Measurements from ENCODE around the gene ALPL. TPM values are rescaled to one million over a fixed set of nuclear protein-coding genes. Genes with fewer than 3 reads are reported as not detected.

ALPL gene
- total RNA-seq, 2 donors from 2014 or later = 3.7 to 7.8 TPM

DNA sequence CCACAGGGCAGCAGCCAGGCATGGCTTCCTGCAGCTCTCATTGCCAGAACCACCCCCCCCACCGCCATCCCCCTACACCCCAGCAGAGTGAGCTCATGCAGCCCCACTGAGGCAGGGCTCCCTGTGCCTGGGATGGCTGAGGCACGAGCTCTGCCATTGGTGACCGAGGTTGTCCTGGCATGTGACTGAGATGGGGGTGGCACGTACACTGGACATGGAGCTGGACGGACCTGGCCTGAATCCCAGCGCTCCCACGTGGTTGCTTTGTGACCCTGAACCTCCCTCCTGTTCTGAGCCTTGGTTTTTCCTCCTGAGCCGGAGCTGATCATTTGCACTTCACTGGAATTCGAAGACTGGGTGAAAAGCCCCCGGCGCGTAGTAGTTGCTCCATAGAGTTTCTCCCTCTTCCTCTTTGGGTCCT lies 28.3 kb downstream of the ALPL start:
- ATAC-seq (ENCODE audit: insufficient number of reproducible peaks, low FRiP score, low read depth) = no peak

DNA sequence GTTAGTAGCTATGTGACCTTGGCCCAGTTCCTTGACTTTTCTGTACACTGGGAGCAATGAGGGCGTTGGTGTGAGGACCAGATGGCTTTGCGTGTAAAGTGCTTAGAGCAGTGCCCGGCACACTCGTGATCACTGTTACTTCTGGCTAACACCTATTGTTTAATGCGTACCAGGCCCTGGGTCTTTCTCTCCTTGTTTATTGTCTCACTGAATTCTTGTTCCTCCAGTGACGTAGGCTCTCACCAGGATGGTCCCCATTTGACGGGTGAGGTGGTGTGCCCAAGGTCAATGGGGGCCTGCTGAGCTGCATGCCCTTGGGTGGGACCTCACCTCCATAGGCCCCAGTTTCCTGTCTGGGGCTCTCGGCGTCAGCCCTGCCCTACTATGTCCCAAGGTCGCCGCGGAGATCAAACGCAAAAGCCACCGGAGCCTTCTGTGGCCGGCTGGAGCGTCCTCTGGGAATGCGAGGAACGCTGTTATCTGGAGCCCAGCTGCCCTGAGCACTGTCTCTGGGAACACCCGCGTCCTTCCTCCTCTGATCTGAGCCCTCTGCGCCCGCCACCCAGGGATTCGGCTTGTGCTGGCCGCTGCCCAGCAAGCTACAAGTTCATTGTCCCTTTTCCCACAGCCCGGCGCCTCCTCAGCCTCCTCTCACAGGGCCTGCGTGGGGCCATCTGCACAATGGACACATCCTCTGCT lies 28.9 kb downstream of the ALPL start:
- no peaks in the 10 kb centered on the region for H3K4me1 ChIP-seq (ENCODE audit: control insufficient read depth in 1 of 2, low read depth in 2 of 2)
- H3K4me3 ChIP-seq = no peak overlapping the region
- H3K36me3 ChIP-seq = no peaks in the 10 kb centered on the region
- TF ChIP-seq, protein P1, sequence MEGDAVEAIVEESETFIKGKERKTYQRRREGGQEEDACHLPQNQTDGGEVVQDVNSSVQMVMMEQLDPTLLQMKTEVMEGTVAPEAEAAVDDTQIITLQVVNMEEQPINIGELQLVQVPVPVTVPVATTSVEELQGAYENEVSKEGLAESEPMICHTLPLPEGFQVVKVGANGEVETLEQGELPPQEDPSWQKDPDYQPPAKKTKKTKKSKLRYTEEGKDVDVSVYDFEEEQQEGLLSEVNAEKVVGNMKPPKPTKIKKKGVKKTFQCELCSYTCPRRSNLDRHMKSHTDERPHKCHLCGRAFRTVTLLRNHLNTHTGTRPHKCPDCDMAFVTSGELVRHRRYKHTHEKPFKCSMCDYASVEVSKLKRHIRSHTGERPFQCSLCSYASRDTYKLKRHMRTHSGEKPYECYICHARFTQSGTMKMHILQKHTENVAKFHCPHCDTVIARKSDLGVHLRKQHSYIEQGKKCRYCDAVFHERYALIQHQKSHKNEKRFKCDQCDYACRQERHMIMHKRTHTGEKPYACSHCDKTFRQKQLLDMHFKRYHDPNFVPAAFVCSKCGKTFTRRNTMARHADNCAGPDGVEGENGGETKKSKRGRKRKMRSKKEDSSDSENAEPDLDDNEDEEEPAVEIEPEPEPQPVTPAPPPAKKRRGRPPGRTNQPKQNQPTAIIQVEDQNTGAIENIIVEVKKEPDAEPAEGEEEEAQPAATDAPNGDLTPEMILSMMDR (IDR thresholded peaks at IDR 0.05) = no peak
- H3K27ac ChIP-seq = no peak overlapping the region
- no peak for DNase-seq (ENCODE audit: low spot score)
- H3K9me3 ChIP-seq = no peaks in the 10 kb centered on the region
- ATAC-seq (ENCODE audit: insufficient number of reproducible peaks, low FRiP score, low read depth) = no peak
- no peaks in the 10 kb centered on the region for H3K27me3 ChIP-seq (replicated peaks; ENCODE audit: insufficient read depth)

More for the DNA sequence above, 28.3 kb downstream of the ALPL start:
- no peaks in the 10 kb centered on the region for H3K9me3 ChIP-seq
- TF ChIP-seq, protein P1 (IDR thresholded peaks at IDR 0.05) = no peak
- DNase-seq (ENCODE audit: low spot score) = no peak
- no peak overlapping the region for H3K27ac ChIP-seq
- H3K27me3 ChIP-seq (replicated peaks; ENCODE audit: insufficient read depth) = no peaks in the 10 kb centered on the region
- H3K4me3 ChIP-seq = no peak overlapping the region
- no peaks in the 10 kb centered on the region for H3K36me3 ChIP-seq
- H3K4me1 ChIP-seq (ENCODE audit: control insufficient read depth in 1 of 2, low read depth in 2 of 2) = no peaks in the 10 kb centered on the region

DNA sequence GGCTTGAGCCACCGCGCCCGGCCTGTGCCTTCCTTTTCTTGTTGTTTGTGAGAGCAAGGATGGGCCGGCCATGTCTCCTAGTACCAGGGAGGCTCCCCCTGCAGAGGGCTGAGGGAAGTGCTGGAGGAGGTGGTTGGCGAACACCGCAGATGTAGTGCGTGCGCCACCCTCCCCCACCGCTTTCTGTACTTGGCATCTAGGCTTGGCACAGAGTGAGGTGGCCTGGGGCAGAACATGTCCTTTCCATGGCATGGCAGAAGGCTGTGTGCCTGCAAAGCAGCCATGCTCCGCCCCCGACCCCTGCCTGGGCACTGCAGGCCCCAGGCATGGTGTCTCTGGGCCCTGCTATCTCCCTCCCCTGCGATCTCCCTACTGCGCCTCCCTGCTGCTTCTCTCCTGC lies 30.7 kb downstream of the ALPL start:
- H3K27ac ChIP-seq = no peak overlapping the region
- H3K4me1 ChIP-seq (ENCODE audit: control insufficient read depth in 1 of 2, low read depth in 2 of 2) = no peaks in the 10 kb centered on the region
- H3K4me3 ChIP-seq = no peak overlapping the region
- H3K36me3 ChIP-seq = no peaks in the 10 kb centered on the region
- TF ChIP-seq, protein P1 (IDR thresholded peaks at IDR 0.05) = no peak
- ATAC-seq (ENCODE audit: insufficient number of reproducible peaks, low FRiP score, low read depth) (no peak), DNase-seq (ENCODE audit: low spot score) (no peak)
- H3K27me3 ChIP-seq (replicated peaks; ENCODE audit: insufficient read depth) = no peaks in the 10 kb centered on the region
- no peaks in the 10 kb centered on the region for H3K9me3 ChIP-seq

DNA sequence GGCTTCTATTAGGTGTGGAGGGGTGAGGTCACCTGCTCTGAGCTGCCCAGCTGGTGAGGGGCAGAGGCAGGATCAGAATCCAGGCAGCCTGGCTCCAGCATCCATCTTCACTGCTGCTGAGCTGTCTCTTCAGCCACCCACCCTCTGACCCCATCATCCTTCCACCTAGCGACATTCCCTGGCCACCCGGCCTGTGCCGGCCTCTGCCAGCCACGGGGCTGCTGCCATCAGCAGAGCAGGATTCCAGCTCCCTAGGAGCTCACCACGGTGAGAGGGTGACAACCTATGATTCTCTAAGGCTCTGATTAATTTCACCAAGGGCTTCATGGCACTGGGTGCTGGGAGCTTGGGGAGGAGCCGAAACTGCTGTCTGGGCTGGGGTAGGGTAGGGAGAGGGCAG lies 32.1 kb downstream of the ALPL start:
- Histone ChIP-seq H3K36me3 (no peaks in the 10 kb centered on the region), H3K4me1 (ENCODE audit: control insufficient read depth in 1 of 2, low read depth in 2 of 2) (no peaks in the 10 kb centered on the region), H3K9me3 (no peaks in the 10 kb centered on the region), H3K4me3 (no peak overlapping the region), H3K27me3 (replicated peaks; ENCODE audit: insufficient read depth) (no peaks in the 10 kb centered on the region), H3K27ac (no peak overlapping the region)
- no peak for DNase-seq (ENCODE audit: low spot score)
- TF ChIP-seq, protein P1 (IDR thresholded peaks at IDR 0.05) = no peak
- ATAC-seq (ENCODE audit: insufficient number of reproducible peaks, low FRiP score, low read depth) = no peak

DNA sequence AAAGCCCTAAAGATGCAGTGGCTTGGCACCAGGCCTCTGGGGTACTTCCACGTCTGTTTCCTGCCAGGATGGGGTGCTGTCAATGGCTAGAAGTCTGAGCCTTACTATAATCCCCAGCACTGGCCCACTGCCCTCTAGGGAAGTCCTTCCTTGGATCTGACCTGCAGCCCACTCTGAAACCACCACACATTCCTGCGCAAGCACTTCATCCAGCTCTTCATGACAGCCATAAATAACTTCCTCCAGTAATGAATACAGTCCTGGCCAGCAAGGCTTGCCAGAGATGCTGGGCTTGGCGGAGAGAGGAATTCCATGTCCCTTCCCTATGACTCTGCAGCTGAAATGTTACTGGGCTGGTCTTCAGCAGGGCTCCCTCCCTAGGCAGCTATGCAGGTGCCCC lies 32.6 kb downstream of the ALPL start:
- ATAC-seq (ENCODE audit: insufficient number of reproducible peaks, low FRiP score, low read depth) (no peak), DNase-seq (ENCODE audit: low spot score) (no peak)
- no peaks in the 10 kb centered on the region for H3K9me3 ChIP-seq
- H3K4me1 ChIP-seq (ENCODE audit: control insufficient read depth in 1 of 2, low read depth in 2 of 2) = no peaks in the 10 kb centered on the region
- no peaks in the 10 kb centered on the region for H3K27me3 ChIP-seq (replicated peaks; ENCODE audit: insufficient read depth)
- H3K4me3 ChIP-seq = no peak overlapping the region
- TF ChIP-seq, protein P1 (IDR thresholded peaks at IDR 0.05) = no peak
- H3K27ac ChIP-seq = no peak overlapping the region
- no peaks in the 10 kb centered on the region for H3K36me3 ChIP-seq
